ENCODE measurements around the gene ITPRIP.

GRCh38 chr10:104349623-104350126, 11.4 kb upstream of the ITPRIP start:
- no peak for TF ChIP-seq CTCF (conservative IDR thresholded peaks at IDR 0.05 in 1 of 2, IDR thresholded peaks at IDR 0.05 in 1 of 2; ENCODE audit: low read depth in 1 of 2, low read length in 2 of 2)
- no peak for TF ChIP-seq EZH2 (IDR thresholded peaks at IDR 0.05; ENCODE audit: low read length, missing control alignments)

All from fibroblast of lung (primary cell).